ENCODE data around the gene BCHE. TPM values are rescaled to one million over a fixed set of nuclear protein-coding genes. Genes with fewer than 3 reads are reported as not detected.
"Not testable (repeated sequence)": the region's sequence is repeated elsewhere in the genome, so short reads cannot be mapped to it uniquely, and the experiment has no call there.

BCHE gene
- total RNA-seq, 6 experiments from 2014 or later = not detected

GRCh38 chr3:165817160-165817709 lies 20.0 kb downstream of the BCHE start:
- Mint-ChIP-seq H3K27ac (no peak overlapping the region), H3K9me3 (peaks cover 14% of the 10 kb centered on the region), H3K36me3 (ENCODE audit: low read depth) (no peaks in the 10 kb centered on the region), H3K4me3 (no peak overlapping the region), H3K4me1 (ENCODE audit: low read depth) (no peaks in the 10 kb centered on the region), H3K27me3 (ENCODE audit: insufficient read depth) (no peaks in the 10 kb centered on the region)
- DNase-seq = no peak
- no peak for TF ChIP-seq CTCF (IDR thresholded peaks at IDR 0.05)

- Mint-ChIP-seq H3K9me3 (peaks cover 14% of the 10 kb centered on the region), H3K4me1 (ENCODE audit: low read depth) (no peaks in the 10 kb centered on the region), H3K4me3 (no peak overlapping the region), H3K27ac (no peak overlapping the region), H3K36me3 (ENCODE audit: low read depth) (no peaks in the 10 kb centered on the region), H3K27me3 (ENCODE audit: insufficient read depth) (no peaks in the 10 kb centered on the region)
- DNase-seq = no peak
- TF ChIP-seq CTCF (IDR thresholded peaks at IDR 0.05) = no peak
Measured at GRCh38 chr3:165816209-165816608, 21.0 kb downstream of the BCHE start.

GRCh38 chr3:165815682-165816081 lies 21.5 kb downstream of the BCHE start:
- Mint-ChIP-seq H3K27me3 (ENCODE audit: insufficient read depth) (no peaks in the 10 kb centered on the region), H3K4me1 (ENCODE audit: low read depth) (no peaks in the 10 kb centered on the region), H3K4me3 (no peak overlapping the region), H3K9me3 (peaks cover 18% of the 10 kb centered on the region), H3K36me3 (ENCODE audit: low read depth) (no peaks in the 10 kb centered on the region), H3K27ac (no peak overlapping the region)
- no peak for DNase-seq
- TF ChIP-seq CTCF (IDR thresholded peaks at IDR 0.05) = no peak

GRCh38 chr3:165814380-165814779 lies 22.8 kb downstream of the BCHE start:
- no peaks in the 10 kb centered on the region for H3K4me1 Mint-ChIP-seq (ENCODE audit: low read depth)
- no peak for DNase-seq
- H3K27ac Mint-ChIP-seq = no peak overlapping the region
- TF ChIP-seq CTCF (IDR thresholded peaks at IDR 0.05) = no peak
- H3K4me3 Mint-ChIP-seq = no peak overlapping the region
- H3K9me3 Mint-ChIP-seq = peaks cover 26% of the 10 kb centered on the region
- no peaks in the 10 kb centered on the region for H3K27me3 Mint-ChIP-seq (ENCODE audit: insufficient read depth)
- no peaks in the 10 kb centered on the region for H3K36me3 Mint-ChIP-seq (ENCODE audit: low read depth)

- DNase-seq; H3K27me3 Mint-ChIP-seq (ENCODE audit: insufficient read depth); H3K4me3 Mint-ChIP-seq; H3K4me1 Mint-ChIP-seq (ENCODE audit: low read depth); H3K27ac Mint-ChIP-seq; H3K36me3 Mint-ChIP-seq (ENCODE audit: low read depth): not testable (repeated sequence)
- peaks cover 15% of the 10 kb centered on the region for H3K9me3 Mint-ChIP-seq
Measured at GRCh38 chr3:165807937-165808336, 29.3 kb downstream of the BCHE start.

- no peak for TF ChIP-seq CTCF (IDR thresholded peaks at IDR 0.05)
- H3K27me3 Mint-ChIP-seq (ENCODE audit: insufficient read depth) = no peaks in the 10 kb centered on the region
- DNase-seq = no peak
- H3K9me3 Mint-ChIP-seq = peaks cover 26% of the 10 kb centered on the region
- H3K4me1 Mint-ChIP-seq (ENCODE audit: low read depth) = no peaks in the 10 kb centered on the region
- no peak overlapping the region for H3K27ac Mint-ChIP-seq
- no peaks in the 10 kb centered on the region for H3K36me3 Mint-ChIP-seq (ENCODE audit: low read depth)
- H3K4me3 Mint-ChIP-seq = no peak overlapping the region
Measured at GRCh38 chr3:165805946-165806561, 31.2 kb downstream of the BCHE start.
